Central memory CD8-positive, alpha-beta T cell (primary cell): ENCODE data around the gene RRBP1.
A peak's percentile ranks its signal among the peaks of the same experiment; 100 is the strongest.
"Not testable (repeated sequence)": the region's sequence is repeated elsewhere in the genome, so short reads cannot be mapped to it uniquely, and the experiment has no call there.

Experiments
- ATAC-seq: fragments of 150-1000 bp; cut with Tn5 transposase; replicated peaks from 2 replicates; pipeline ENCODE4 v1.10.0; 2022; ENCODE audit warnings: mild to moderate bottlenecking, moderate FRiP score, moderate number of reproducible peaks; ENCODE audit not compliant: poor library complexity, severe bottlenecking; ENCODE audit errors: extremely low read depth
- DNase-seq, 2 donors: peaks; one replicate each; pipeline ENCODE4 v3.0.0; 2021; ENCODE audit warnings: low spot score in 2 of 2
- H3K27ac Mint-ChIP-seq: one replicate; pipeline ENCODE4 v1.8.0; 2022; ENCODE audit warnings: low read depth, mild to moderate bottlenecking, moderate library complexity, mixed read lengths
- H3K27me3 Mint-ChIP-seq: one replicate; pipeline ENCODE4 v1.8.0; 2022; ENCODE audit warnings: mixed read lengths
- H3K36me3 Mint-ChIP-seq: one replicate; pipeline ENCODE4 v1.8.0; 2022; ENCODE audit warnings: mild to moderate bottlenecking, moderate library complexity, mixed read lengths; ENCODE audit not compliant: insufficient read depth
- H3K4me1 Mint-ChIP-seq: one replicate; pipeline ENCODE4 v1.8.0; 2022; ENCODE audit warnings: mixed read lengths
- H3K4me3 Mint-ChIP-seq: one replicate; pipeline ENCODE4 v1.8.0; 2022; ENCODE audit warnings: mild to moderate bottlenecking, moderate library complexity, mixed read lengths
- H3K9me3 Mint-ChIP-seq: one replicate; pipeline ENCODE4 v1.8.0; 2022; ENCODE audit warnings: mixed read lengths

Gene RRBP1

GRCh38 chr20:17715075-17715474 is 33.0 kb upstream of the RRBP1 start:
- Mint-ChIP-seq H3K27ac (no peak overlapping the region), H3K27me3 (peaks cover 29% of the 10 kb centered on the region), H3K36me3 (no peaks in the 10 kb centered on the region), H3K4me3 (no peak overlapping the region), H3K4me1 (no peaks in the 10 kb centered on the region), H3K9me3 (no peaks in the 10 kb centered on the region)
- no peak for ATAC-seq
- no peak for DNase-seq

GRCh38 chr20:17714597-17714996 is 32.6 kb upstream of the RRBP1 start:
- ATAC-seq (no peak), DNase-seq (no peak)
- Mint-ChIP-seq H3K27ac (no peak overlapping the region), H3K9me3 (no peaks in the 10 kb centered on the region), H3K4me1 (no peaks in the 10 kb centered on the region), H3K36me3 (no peaks in the 10 kb centered on the region), H3K27me3 (peaks cover 27% of the 10 kb centered on the region), H3K4me3 (no peak overlapping the region)

GRCh38 chr20:17712708-17713107 is 30.7 kb upstream of the RRBP1 start:
- Mint-ChIP-seq H3K27ac (peak overlapping the region; percentile 34), H3K27me3 (peaks cover 13% of the 10 kb centered on the region), H3K9me3 (no peaks in the 10 kb centered on the region), H3K36me3 (no peaks in the 10 kb centered on the region), H3K4me1 (no peaks in the 10 kb centered on the region), H3K4me3 (no peak overlapping the region)
- ATAC-seq: no peak
- DNase-seq: no peak

GRCh38 chr20:17712201-17712600 is 30.2 kb upstream of the RRBP1 start:
- DNase-seq: no peak
- no peak overlapping the region for H3K4me3 Mint-ChIP-seq
- H3K36me3 Mint-ChIP-seq: no peaks in the 10 kb centered on the region
- no peak for ATAC-seq
- no peaks in the 10 kb centered on the region for H3K9me3 Mint-ChIP-seq
- H3K27ac Mint-ChIP-seq: no peak overlapping the region
- H3K27me3 Mint-ChIP-seq: peaks cover 13% of the 10 kb centered on the region
- no peaks in the 10 kb centered on the region for H3K4me1 Mint-ChIP-seq

- Mint-ChIP-seq H3K4me3 (no peak overlapping the region), H3K27me3 (peaks cover 13% of the 10 kb centered on the region), H3K9me3 (no peaks in the 10 kb centered on the region), H3K4me1 (no peaks in the 10 kb centered on the region), H3K36me3 (no peaks in the 10 kb centered on the region), H3K27ac (no peak overlapping the region)
- DNase-seq: no peak
- ATAC-seq: no peak
Measured at GRCh38 chr20:17711267-17711627, 29.2 kb upstream of the RRBP1 start.

- DNase-seq: no peak
- ATAC-seq: no peak
- no peak overlapping the region for H3K4me3 Mint-ChIP-seq
- peaks cover 13% of the 10 kb centered on the region for H3K27me3 Mint-ChIP-seq
- no peaks in the 10 kb centered on the region for H3K36me3 Mint-ChIP-seq
- H3K27ac Mint-ChIP-seq: no peak overlapping the region
- no peaks in the 10 kb centered on the region for H3K9me3 Mint-ChIP-seq
- H3K4me1 Mint-ChIP-seq: no peaks in the 10 kb centered on the region
Measured at GRCh38 chr20:17710379-17711266, 28.6 kb upstream of the RRBP1 start.

- Mint-ChIP-seq H3K9me3 (no peaks in the 10 kb centered on the region), H3K4me3 (no peak overlapping the region), H3K4me1 (no peaks in the 10 kb centered on the region), H3K27ac (no peak overlapping the region), H3K36me3 (no peaks in the 10 kb centered on the region), H3K27me3 (peaks cover 13% of the 10 kb centered on the region)
- DNase-seq: no peak
- ATAC-seq: no peak
Measured at GRCh38 chr20:17709361-17710293, 27.6 kb upstream of the RRBP1 start.

- Mint-ChIP-seq H3K4me3 (no peak overlapping the region), H3K9me3 (no peaks in the 10 kb centered on the region), H3K4me1 (no peaks in the 10 kb centered on the region), H3K27ac (no peak overlapping the region), H3K27me3 (peaks cover 13% of the 10 kb centered on the region), H3K36me3 (no peaks in the 10 kb centered on the region)
- ATAC-seq (no peak), DNase-seq (no peak)
Measured at GRCh38 chr20:17708675-17709360, 26.8 kb upstream of the RRBP1 start.

- H3K27ac Mint-ChIP-seq, ATAC-seq, H3K4me3 Mint-ChIP-seq: not testable (repeated sequence)
Measured at GRCh38 chr20:17707951-17708350, 25.9 kb upstream of the RRBP1 start.

GRCh38 chr20:17706632-17707031 is 24.6 kb upstream of the RRBP1 start:
- no peaks in the 10 kb centered on the region for H3K27me3 Mint-ChIP-seq
- DNase-seq: no peak
- no peak overlapping the region for H3K4me3 Mint-ChIP-seq
- H3K4me1 Mint-ChIP-seq: no peaks in the 10 kb centered on the region
- no peak overlapping the region for H3K27ac Mint-ChIP-seq
- H3K9me3 Mint-ChIP-seq: no peaks in the 10 kb centered on the region
- H3K36me3 Mint-ChIP-seq: no peaks in the 10 kb centered on the region
- ATAC-seq: no peak

More at GRCh38 chr20:17707951-17708350, 25.9 kb upstream of the RRBP1 start:
- H3K4me1 Mint-ChIP-seq, H3K9me3 Mint-ChIP-seq, DNase-seq, H3K36me3 Mint-ChIP-seq: not testable (repeated sequence)
- peaks cover 10% of the 10 kb centered on the region for H3K27me3 Mint-ChIP-seq

- H3K27ac Mint-ChIP-seq: no peak overlapping the region
- no peak for ATAC-seq
- DNase-seq: no peak
- no peaks in the 10 kb centered on the region for H3K4me1 Mint-ChIP-seq
- H3K27me3 Mint-ChIP-seq: no peaks in the 10 kb centered on the region
- H3K36me3 Mint-ChIP-seq: no peaks in the 10 kb centered on the region
- H3K9me3 Mint-ChIP-seq: no peaks in the 10 kb centered on the region
- no peak overlapping the region for H3K4me3 Mint-ChIP-seq
Measured at GRCh38 chr20:17705916-17706315, 23.9 kb upstream of the RRBP1 start.

- ATAC-seq (no peak), DNase-seq (no peak)
- H3K9me3 Mint-ChIP-seq: no peaks in the 10 kb centered on the region
- no peaks in the 10 kb centered on the region for H3K4me1 Mint-ChIP-seq
- no peaks in the 10 kb centered on the region for H3K36me3 Mint-ChIP-seq
- H3K27me3 Mint-ChIP-seq: no peaks in the 10 kb centered on the region
- H3K4me3 Mint-ChIP-seq: no peak overlapping the region
- no peak overlapping the region for H3K27ac Mint-ChIP-seq
Measured at GRCh38 chr20:17704589-17705317, 22.7 kb upstream of the RRBP1 start.
